Fibroblast of peridontal ligament (primary cell): ENCODE data around the gene TMEM158.

ENCODE experiments used
- DNase-seq: peaks from one replicate; pipeline ENCODE4 v3.0.0-alpha.2; 2010; ENCODE audit errors: extremely low read depth

Gene TMEM158

GRCh38 chr3:45204136-45204535, 22.0 kb downstream of the TMEM158 start:
- peak; percentile 85 for DNase-seq

GRCh38 chr3:45199837-45200648, 26.0 kb downstream of the TMEM158 start:
- peak; percentile 85 for DNase-seq

GRCh38 chr3:45198264-45199260, 27.5 kb downstream of the TMEM158 start:
- DNase-seq, result no peak

GRCh38 chr3:45194791-45195190, 31.3 kb downstream of the TMEM158 start:
- DNase-seq, result no peak

GRCh38 chr3:45191924-45192417, 34.1 kb downstream of the TMEM158 start:
- DNase-seq, result no peak

- DNase-seq, result no peak
These were observed 34.7 kb downstream of the TMEM158 start for GRCh38 chr3:45191424-45191823.

GRCh38 chr3:45188719-45189659, 37.1 kb downstream of the TMEM158 start:
- DNase-seq, result no peak

- no peak for DNase-seq
These were observed 38.4 kb downstream of the TMEM158 start for GRCh38 chr3:45187694-45188141.

- DNase-seq, result no peak
These were observed 39.2 kb downstream of the TMEM158 start for GRCh38 chr3:45186871-45187270.

GRCh38 chr3:45185461-45185860, 40.6 kb downstream of the TMEM158 start:
- DNase-seq, result no peak

GRCh38 chr3:45185052-45185451, 41.0 kb downstream of the TMEM158 start:
- no peak for DNase-seq

GRCh38 chr3:45183872-45184262, 42.2 kb downstream of the TMEM158 start:
- no peak for DNase-seq

GRCh38 chr3:45182915-45183871, 42.9 kb downstream of the TMEM158 start:
- peak; percentile 79 for DNase-seq

GRCh38 chr3:45181496-45181895, 44.6 kb downstream of the TMEM158 start:
- no peak for DNase-seq

GRCh38 chr3:45180899-45181298, 45.2 kb downstream of the TMEM158 start:
- no peak for DNase-seq

GRCh38 chr3:45180051-45180450, 46.0 kb downstream of the TMEM158 start:
- peak; percentile 89 for DNase-seq

GRCh38 chr3:45179163-45179562, 46.9 kb downstream of the TMEM158 start:
- DNase-seq, result no peak

- peak; percentile 77 for DNase-seq
These were observed 47.7 kb downstream of the TMEM158 start for GRCh38 chr3:45178183-45179023.

GRCh38 chr3:45176912-45177311, 49.2 kb downstream of the TMEM158 start:
- DNase-seq, result no peak
